A673 (cell line): ENCODE results near the gene COLEC12.

Experiments used
- CTCF ChIP-seq: fragments of 300-800, 200-600 bp; sonication (generic); conservative IDR thresholded peaks from 2 replicates; pipeline ENCODE4 v1.5.1; 2017; ENCODE audit warnings: low read depth, mild to moderate bottlenecking, antibody characterized with exemption, low read length, moderate library complexity, mixed read lengths
- EZH2 ChIP-seq: fragments of 200-600 bp; sonication (generic); IDR thresholded peaks from 2 replicates; pipeline ENCODE4 v1.6.1; 2017; ENCODE audit warnings: borderline replicate concordance, low read depth, mild to moderate bottlenecking, mixed read lengths, antibody characterized with exemption, low read length; ENCODE audit not compliant: poor library complexity, severe bottlenecking

GRCh38 chr18:501406-501714 lies 859 bp upstream of the COLEC12 start:
- TF ChIP-seq CTCF (no peak), EZH2 (no peak)
